HG03460 (cell line): ENCODE results near the gene ITPR3.
A peak's percentile ranks its signal among the peaks of the same experiment; 100 is the strongest.

Experiments
- ATAC-seq: cut with Tn5 transposase; IDR thresholded peaks from one replicate; pipeline ENCODE4 v1.9.1; 2021; ENCODE audit not compliant: unreplicated experiment

ITPR3 gene

DNA sequence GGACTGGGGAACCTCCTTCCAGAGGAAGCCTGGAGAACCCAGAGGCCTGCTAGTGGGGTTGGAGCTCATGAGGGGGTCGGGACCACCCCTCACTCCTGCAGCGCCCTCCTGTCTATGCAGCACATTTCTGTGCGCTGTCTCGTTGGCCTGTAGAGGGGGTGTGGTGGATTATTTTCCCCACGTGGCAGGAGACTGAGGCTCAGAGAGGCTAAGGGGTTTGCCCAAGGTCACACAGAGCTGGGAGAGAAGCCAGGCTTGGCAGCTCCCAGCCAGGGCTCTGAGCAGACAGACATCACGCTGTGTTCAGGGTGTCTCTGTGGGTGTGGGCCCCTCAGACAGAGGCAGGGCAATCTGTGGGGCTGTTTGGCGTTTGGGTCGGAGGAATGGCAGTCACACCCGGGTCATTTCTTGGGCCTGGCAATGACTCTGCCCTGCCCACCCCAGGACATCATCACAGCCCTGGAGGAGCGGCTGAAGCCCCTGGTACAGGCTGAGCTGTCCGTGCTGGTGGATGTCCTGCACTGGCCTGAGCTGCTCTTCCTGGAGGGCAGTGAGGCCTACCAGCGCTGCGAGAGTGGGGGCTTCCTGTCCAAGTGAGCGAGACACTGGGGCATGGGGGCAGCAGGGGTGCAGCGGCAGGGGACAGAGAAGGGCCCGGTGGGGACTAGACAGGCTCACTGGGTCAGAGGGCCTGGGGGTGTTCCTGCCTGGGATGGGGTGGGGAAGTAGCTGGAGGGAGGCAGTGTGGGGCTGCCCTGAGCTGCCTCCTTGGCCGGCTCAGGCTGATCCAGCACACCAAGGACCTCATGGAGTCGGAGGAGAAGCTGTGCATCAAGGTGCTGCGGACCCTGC, 62.7 kb downstream of the ITPR3 start:
- ATAC-seq: no peak

DNA sequence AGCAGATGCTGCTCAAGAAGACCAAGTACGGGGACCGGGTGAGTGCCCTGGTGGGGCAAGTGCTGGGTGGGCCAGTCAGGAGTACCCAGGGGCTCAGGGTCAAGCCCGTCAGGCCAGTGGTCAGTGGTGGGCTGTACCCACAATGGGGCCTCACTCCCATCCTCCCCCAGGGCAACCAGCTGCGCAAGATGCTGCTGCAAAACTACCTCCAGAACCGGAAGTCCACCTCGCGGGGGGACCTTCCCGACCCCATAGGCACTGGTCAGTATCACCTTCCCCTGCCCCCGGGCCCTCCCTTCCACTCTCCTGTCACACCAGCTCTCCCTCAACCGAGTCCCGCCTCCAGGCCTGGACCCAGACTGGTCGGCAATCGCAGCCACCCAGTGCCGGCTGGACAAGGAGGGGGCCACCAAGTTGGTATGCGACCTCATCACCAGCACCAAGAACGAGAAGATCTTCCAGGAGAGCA, 63.3 kb downstream of the ITPR3 start:
- ATAC-seq: no peak

DNA sequence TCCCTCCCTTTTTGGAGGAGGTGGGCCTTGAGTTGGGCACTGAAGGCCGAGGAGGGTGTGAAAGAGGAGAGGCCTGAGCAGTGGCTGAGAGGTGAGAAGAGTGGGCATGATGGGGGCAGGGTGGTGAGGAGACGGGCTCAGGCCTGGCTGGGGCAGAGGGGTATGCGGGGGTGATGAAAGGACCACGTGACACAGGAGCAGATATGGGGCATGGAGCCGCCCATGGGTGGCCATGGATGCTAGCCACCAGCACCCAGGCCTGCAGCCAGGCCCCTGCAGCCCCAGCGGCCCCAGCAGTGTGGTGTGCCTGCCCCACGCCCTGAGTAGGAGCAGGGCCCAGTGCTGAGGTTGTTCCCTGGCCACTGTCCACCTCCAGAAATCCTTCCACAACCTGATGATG, 63.9 kb downstream of the ITPR3 start:
- ATAC-seq: no peak

DNA sequence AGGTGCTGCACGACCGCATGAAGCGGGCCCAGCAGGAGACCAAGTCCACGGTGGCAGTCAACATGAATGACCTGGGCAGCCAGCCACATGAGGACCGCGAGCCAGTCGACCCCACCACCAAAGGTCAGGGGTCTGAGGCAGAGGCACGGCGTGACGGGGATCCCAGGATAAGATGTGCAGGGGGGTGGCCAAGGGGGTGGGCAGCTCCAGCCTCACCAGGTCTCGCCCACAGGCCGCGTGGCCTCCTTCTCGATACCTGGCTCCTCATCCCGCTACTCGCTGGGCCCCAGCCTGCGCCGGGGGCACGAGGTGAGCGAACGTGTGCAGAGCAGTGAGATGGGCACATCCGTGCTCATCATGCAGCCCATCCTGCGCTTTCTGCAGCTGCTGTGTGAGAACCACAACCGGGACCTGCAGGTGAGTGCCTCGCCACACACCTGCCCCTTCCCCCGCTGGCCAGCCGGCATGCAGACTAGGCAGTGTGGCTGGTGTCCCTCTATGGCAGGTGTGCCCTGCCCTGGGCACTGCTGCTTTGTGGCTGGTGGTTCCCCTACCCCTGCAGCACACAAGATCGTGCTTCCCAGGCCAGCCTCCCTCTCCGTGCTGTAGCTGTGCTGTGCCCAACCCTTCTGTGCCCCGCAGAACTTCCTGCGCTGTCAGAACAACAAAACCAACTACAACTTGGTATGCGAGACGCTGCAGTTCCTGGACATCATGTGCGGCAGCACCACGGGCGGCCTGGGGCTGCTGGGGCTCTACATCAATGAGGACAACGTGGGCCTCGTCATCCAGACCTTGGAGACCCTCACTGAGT, 64.5 kb downstream of the ITPR3 start:
- no peak for ATAC-seq

DNA sequence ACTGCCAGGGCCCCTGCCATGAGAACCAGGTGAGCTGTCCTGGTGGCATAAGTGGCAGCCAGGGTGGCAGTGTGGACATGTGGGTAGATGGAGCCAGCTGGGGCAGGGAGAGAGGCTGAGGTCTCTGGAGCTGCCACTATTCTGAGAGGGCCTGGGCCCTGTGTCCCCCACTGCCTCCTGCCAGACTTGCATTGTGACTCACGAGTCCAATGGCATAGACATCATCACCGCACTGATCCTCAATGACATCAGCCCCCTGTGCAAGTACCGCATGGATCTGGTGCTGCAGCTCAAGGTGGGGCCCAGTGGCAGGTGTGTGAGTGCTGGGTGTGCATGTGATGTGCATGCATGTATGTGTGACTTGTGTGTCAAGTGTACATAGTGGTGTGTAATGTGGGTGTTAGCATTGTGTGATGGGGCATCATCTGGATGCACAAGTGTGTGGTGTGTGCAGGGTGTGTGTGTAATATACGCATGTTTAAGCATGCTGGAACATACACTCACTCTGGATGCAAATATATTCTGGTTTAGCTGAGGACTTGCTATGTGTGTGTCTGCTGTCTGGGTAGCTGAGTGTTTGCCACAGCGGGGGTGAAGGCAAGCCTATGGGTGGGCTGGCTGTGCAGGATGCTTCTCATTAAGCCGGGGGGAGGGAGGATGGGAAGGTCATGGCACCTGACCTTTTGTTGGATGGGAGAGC, 65.3 kb downstream of the ITPR3 start:
- ATAC-seq: no peak

DNA sequence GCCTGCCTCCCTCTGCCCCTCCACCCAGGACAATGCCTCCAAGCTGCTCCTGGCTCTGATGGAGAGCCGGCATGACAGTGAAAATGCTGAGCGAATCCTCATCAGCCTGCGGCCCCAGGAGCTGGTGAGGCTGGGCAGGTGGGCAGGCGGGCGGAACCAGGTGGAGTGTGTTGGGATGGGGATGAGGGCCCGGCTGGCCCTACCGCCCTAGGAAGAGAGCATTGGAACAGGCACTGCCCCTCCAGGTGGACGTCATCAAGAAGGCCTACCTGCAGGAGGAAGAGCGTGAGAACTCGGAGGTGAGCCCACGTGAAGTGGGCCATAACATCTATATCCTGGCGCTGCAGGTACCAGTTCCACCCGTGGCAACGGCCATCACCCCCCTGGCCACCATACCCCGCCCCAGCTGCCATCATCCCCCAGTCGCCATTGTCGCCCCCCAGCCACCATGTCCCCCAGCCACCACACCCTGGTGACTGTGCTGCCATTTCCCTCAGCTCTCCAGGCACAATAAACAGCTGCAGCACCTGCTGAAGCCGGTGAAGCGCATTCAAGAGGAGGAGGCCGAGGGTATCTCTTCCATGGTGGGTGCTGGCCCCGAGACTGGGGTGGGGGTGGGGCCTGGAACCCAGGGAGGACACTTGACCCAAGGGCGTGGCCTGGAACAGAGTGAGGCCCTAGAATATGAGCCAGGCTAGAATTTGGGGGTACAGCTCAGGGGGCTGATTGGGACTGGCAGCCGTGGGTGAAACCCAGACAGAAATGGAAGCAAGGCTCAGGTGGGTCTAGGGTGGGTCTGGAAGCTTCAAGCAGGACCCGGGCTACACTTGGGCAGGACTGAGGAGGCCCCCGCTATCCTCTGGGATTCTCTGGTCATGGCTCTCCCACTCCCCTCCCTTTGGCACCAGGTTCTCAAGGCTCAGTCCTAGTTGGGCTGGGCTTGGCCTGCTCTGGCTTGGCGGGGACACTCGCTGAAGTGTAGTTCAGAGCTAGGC, 66.2 kb downstream of the ITPR3 start:
- ATAC-seq: no peak

DNA sequence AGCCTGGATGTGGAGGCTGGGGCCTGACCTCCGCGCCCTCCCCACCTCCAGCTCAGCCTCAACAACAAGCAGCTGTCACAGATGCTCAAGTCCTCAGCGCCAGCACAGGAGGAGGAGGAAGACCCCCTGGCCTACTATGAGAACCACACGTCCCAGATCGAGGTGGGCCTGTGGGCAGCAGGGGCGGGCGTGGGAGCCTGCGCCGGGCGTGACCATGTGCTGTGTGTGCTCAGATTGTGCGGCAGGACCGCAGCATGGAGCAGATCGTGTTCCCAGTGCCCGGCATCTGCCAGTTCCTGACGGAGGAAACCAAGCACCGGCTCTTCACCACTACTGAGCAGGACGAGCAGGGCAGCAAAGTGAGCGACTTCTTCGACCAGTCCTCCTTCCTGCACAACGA, 66.9 kb downstream of the ITPR3 start:
- ATAC-seq: no peak

DNA sequence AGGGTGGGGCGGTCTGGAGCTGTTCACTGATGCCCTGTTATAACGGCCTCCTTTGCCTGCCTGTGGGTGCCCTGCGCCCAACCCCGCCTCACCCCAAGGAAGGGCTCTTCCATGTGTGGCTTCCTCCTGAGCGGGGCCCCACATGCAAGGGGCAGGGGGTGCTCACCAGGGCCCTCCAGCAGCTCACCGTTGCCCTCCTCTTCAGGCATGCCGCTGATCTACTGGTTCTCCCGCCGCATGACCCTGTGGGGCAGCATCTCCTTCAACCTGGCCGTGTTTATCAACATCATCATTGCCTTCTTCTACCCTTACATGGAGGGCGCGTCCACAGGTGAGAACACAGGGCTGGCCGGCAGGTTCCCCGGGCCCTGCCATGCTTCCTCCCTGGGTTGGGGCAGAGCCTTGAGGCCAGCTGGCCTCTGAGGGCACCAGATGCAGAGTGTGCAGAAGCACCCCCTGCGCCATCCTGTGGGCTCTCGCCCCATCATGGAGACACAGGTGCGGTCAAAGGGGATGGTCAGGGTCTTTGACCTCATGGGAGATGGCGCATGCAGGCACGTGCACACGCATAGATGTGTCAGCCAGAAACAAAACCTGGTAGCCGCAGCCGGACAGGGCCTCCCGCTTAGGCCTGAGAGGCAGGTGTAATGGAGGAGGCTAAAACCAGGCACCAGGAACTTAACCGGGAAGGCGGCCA, 67.5 kb downstream of the ITPR3 start:
- no peak for ATAC-seq

DNA sequence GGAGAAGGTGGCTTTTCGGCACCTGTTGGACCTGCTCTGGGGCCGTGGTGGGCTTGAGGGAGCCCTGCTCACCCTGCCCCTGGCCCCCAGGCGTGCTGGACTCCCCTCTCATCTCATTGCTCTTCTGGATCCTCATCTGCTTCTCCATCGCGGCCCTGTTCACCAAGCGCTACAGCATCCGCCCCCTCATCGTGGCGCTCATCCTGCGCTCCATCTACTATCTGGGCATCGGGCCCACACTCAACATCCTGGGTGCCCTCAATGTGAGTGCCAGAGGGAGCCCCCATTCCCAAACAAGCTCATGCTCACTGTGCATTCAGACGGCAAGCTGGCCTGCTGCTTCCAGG, 68.0 kb downstream of the ITPR3 start:
- ATAC-seq: no peak

DNA sequence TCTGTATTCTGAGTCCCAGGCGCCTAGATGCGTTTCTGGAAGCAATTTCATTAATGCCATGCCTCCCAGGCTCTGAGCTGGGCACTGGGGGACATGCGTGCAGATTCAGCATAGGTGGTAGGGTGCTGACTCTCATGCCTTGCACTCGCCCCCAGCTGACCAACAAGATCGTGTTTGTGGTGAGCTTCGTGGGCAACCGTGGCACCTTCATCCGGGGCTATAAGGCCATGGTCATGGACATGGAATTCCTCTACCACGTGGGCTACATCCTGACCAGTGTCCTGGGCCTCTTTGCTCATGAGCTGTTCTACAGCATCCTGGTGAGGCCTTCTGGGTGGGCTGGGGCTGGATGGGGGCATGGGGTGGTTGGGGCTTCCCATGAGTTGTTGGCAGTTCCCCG, 68.8 kb downstream of the ITPR3 start:
- no peak for ATAC-seq

DNA sequence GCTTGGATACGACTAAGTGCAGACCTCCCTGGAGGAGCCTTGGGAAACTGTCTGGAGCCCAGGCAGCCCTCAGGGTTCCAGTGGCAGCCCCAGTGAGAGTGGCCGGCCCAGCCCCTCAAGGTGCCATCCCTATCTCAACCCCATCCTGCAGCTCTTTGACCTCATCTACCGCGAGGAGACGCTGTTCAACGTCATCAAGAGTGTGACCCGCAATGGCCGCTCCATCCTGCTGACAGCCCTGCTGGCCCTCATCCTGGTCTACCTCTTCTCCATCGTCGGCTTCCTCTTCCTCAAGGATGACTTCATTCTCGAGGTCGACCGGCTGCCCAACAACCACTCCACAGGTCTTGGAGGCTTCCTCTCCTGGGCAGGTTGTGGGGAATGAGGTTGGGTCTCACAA, 69.6 kb downstream of the ITPR3 start:
- ATAC-seq: no peak

DNA sequence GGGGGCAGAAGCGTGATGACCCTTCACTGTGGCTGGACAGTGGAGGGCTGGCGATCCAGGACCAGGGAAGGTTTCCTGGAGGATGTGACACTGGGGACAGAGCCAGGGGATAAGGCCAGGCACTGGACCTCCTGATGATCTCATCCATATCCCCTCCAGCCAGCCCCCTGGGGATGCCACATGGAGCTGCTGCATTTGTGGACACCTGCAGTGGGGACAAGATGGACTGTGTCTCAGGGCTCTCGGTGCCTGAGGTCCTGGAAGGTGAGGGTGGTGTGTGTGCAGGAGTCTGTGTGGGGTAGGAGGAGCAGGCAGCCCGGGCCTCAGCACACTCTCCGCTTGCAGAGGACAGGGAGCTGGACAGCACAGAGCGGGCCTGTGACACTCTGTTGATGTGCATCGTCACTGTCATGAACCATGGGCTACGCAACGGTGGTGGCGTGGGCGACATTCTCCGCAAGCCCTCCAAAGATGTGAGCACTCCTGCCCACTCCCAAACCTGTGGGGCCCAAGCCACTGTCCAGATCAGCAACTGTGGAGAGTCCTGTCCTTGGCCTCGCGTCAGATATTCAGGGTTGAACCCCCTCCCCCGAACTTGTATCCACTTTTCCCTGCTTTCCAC, 70.4 kb downstream of the ITPR3 start:
- no peak for ATAC-seq

DNA sequence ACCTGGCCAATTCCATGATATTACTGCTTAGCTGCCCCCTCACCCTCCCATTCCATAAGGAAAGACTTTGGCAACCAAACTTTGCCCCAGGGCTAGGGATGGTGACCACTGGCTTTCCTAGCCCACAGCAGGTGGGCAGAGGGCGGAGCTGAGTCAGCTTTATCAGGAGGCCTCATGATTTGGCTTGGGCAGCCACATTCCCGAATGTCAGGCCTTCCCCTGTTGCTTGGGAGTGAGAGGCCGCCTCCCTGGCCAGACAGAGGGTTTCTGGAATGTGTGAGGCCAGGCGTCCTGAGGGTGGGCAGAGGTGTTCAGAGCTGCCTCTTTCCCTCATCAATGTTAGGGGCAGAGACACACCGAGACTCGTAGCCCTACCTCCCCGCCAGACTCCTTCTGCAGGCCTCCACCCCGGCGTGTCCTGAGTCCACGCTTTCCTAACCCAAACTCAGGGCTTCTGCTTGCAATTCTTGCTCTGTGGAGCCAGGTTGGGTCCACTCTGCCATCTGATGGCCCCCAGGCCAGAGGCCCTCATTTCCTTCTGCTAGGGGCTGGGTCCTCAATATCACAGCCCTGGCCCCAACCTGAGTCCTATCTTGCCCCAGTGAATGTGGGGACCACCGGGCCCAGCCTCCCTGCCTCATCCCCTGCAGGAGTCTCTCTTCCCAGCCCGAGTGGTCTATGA, 71.1 kb downstream of the ITPR3 start:
- ATAC-seq: no peak

DNA sequence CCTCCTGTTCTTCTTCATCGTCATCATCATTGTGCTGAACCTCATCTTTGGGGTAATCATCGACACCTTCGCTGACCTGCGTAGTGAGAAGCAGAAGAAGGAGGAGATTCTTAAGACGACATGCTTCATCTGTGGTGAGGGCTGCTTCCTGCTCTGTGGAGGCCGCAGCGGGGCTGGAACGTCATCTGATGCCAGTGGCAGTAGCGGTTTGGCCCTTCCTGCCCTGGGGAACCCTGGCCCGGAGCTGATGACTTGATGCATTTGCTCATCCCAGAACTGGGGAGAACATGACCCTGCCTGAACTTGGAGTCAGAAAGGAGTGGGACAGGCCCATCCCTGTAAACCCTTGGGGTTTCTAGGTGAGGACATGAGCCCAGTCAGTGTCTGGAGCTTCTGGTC, 71.6 kb downstream of the ITPR3 start:
- peak; percentile 42 for ATAC-seq

DNA sequence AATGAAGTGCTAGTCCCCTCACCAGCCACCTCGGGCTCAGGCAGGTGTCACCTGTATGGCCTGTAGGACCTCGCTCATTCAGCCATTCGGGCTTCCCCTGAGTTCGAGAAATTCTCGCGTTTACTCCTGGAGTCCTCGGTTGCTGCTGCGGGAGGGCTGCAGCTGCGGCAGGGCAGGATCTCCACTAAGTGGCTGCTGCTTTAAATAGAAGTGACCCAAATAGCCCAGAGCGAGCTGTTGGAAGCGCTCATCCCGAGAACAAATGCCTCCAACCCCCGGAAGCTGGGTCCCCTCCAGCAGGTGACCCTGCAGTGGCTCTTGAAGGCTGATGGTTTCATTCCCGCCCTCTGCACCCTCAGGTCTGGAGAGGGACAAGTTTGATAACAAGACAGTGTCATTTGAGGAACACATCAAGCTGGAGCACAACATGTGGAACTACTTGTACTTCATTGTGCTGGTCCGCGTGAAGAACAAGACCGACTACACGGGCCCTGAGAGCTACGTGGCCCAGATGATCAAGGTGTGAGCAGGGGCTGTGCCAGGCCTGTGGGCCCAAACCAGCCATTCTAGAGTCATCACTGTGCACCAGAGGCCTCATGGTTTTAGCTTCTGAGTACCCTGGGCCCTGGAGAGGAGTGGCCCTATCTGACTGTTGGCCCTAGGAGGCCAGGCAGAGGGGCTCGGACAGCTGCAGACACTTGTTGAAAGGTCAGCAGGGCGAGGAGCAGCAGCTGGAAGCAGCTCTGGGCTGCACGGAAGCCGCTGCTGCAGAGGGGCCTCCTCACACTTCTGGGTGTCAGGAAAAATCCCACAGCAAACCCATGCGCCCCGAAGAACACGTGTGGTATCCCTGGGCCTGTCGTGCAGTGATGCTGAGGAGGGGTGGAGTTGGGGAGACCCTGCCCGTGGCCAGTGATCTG, 72.3 kb downstream of the ITPR3 start:
- no peak for ATAC-seq

DNA sequence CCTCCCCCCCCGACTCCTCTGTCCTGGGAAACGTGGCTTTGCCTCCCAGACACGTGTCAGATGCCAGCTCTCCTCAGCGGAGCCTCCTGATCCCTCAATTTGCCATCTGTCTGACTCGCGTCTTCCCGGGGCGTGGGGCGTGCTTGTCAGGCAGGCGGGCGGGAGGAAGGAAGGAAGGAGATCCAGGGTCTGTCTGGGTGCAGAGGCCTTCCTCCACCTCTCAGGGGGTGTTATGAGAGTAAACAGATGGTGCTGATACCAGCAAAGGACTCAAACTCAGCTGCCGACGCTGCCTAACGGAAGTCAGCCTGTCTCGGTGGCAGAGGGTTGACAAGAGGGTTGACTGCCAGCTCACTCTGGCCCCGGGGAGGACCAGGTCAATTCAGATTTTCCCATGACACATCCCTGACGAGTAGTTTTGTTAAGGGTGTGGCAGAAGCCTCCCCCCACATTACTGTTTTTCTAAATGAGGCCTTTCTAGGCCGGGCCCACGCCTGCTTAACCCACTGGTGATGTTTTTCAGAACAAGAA, 73.3 kb downstream of the ITPR3 start:
- no peak for ATAC-seq

DNA sequence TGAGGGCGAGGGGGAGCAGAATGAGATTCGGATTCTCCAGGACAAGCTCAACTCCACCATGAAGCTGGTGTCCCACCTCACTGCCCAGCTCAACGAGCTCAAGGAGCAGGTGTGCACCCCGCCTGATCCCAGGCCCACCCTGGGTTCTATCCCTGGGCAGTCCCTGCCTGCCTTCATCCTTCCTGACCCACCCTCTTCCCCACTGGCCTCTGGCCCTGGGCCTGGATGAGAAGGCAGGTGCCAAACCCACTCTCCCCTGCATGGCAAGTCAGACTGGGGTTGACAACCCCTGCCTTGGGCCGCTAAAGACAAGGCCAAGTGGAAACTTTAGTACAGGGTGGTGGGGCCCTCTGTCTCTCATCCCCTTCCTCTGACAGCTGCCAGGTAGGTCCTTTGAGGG, 73.9 kb downstream of the ITPR3 start:
- ATAC-seq: no peak
